IMR-90 (cell line): Measurements from ENCODE around the gene UPB1. TPM values are rescaled to one million over a fixed set of nuclear protein-coding genes. Genes with fewer than 3 reads are reported as not detected.
A peak's percentile ranks its signal among the peaks of the same experiment; 100 is the strongest.

Source experiments
- ATAC-seq: fragments of 200-7000 bp; cut with Tn5 transposase; 2 replicates; pipeline ENCODE4 v1.9.1; 2020; ENCODE audit warnings: low read depth, mild to moderate bottlenecking, moderate library complexity
- BruUV-seq: library from RNA; stranded (reverse); fragments of 400-500 nt; replicated peaks from 2 replicates; lab custom pipeline; 2021; lab: Mats Ljungman, UMichigan
- CTCF ChIA-PET: fragments of 300-600 bp; formaldehyde crosslinking; extraction: SDS; loops from one replicate; lab custom pipeline; 2021; ENCODE audit warnings: antibody characterized with exemption; lab: Yijun Ruan, JAX
- POLR2A ChIA-PET: fragments of 300-600 bp; sonication (Branson Sonifier 250); formaldehyde crosslinking; loops from one replicate; lab custom pipeline; 2022; ENCODE audit warnings: antibody characterized with exemption; ENCODE audit not compliant: unreplicated experiment; lab: Charles Lee
- DNase-seq: peaks from one replicate; pipeline ENCODE4 v3.0.0; 2013
- H2AFZ ChIP-seq: replicated peaks from 2 replicates; pipeline ENCODE3; 2013; ENCODE audit warnings: low read length, mild to moderate bottlenecking; ENCODE audit not compliant: poor library complexity
- H2AK5ac ChIP-seq: 2 replicates; pipeline ENCODE4 v1.6.1; 2013; ENCODE audit warnings: low read depth, low read length, inconsistent platforms
- H2AK9ac ChIP-seq: replicated peaks from 2 replicates; pipeline ENCODE3; 2013; ENCODE audit warnings: mild to moderate bottlenecking, low read depth, low read length, moderate library complexity; ENCODE audit not compliant: poor library complexity
- H2BK120ac ChIP-seq: 2 replicates; pipeline ENCODE4 v1.6.1; 2013; ENCODE audit warnings: low read depth, low read length, inconsistent platforms
- H2BK15ac ChIP-seq: 3 replicates; pipeline ENCODE4 v1.6.1; 2013; ENCODE audit warnings: low read depth, low read length, inconsistent platforms
- H2BK20ac ChIP-seq: 2 replicates; pipeline ENCODE4 v1.6.1; 2013; ENCODE audit warnings: low read depth, mild to moderate bottlenecking, inconsistent platforms, low read length, moderate library complexity
- H2BK5ac ChIP-seq: 2 replicates; pipeline ENCODE4 v1.6.1; 2013; ENCODE audit warnings: mild to moderate bottlenecking, low read depth, low read length, inconsistent platforms; ENCODE audit not compliant: poor library complexity, severe bottlenecking
- H3K14ac ChIP-seq: replicated peaks from 2 replicates; pipeline ENCODE4 v1.6.1; 2013; ENCODE audit warnings: low read depth, low read length, inconsistent platforms
- H3K18ac ChIP-seq: 2 replicates; pipeline ENCODE4 v1.6.1; 2013; ENCODE audit warnings: low read depth, low read length, control low read depth
- H3K23ac ChIP-seq: 2 replicates; pipeline ENCODE4 v1.6.1; 2013; ENCODE audit warnings: low read depth, low read length, inconsistent platforms
- H3K27ac ChIP-seq: 2 replicates; pipeline ENCODE4 v1.5.1; 2013; ENCODE audit warnings: mild to moderate bottlenecking, control low read depth, low read length; ENCODE audit not compliant: insufficient read depth
- H3K27me3 ChIP-seq: 2 replicates; pipeline ENCODE4 v1.6.1; 2013; ENCODE audit warnings: low read length; ENCODE audit not compliant: control insufficient read depth, insufficient read depth
- H3K36me3 ChIP-seq: 2 replicates; pipeline ENCODE4 v1.6.1; 2013; ENCODE audit warnings: low read length, mixed read lengths; ENCODE audit not compliant: control insufficient read depth, insufficient read depth
- H3K4ac ChIP-seq: 2 replicates; pipeline ENCODE4 v1.6.1; 2013; ENCODE audit warnings: low read depth, low read length, inconsistent platforms
- H3K4me1 ChIP-seq: 2 replicates; pipeline ENCODE4 v1.6.1; 2013; ENCODE audit warnings: low read length, mixed read lengths; ENCODE audit not compliant: control insufficient read depth, insufficient read depth
- H3K4me2 ChIP-seq: 2 replicates; pipeline ENCODE4 v1.6.1; 2013; ENCODE audit warnings: low read depth, mild to moderate bottlenecking, control low read depth, low read length, moderate library complexity
- H3K4me3 ChIP-seq: 2 replicates; pipeline ENCODE4 v1.5.1; 2013; ENCODE audit warnings: low read depth, mild to moderate bottlenecking, control low read depth, low read length, moderate library complexity; ENCODE audit not compliant: insufficient read depth
- H3K56ac ChIP-seq: 2 replicates; pipeline ENCODE4 v1.6.1; 2013; ENCODE audit warnings: low read length, inconsistent platforms; ENCODE audit not compliant: insufficient read depth; ENCODE audit errors: extremely low read depth
- H3K79me1 ChIP-seq, 2 experiments: 2 replicates each; pipeline ENCODE4 v1.6.1; 2013; ENCODE audit warnings: low read length in 2 of 2, inconsistent platforms in 1 of 2, low read depth in 1 of 2
- H3K9ac ChIP-seq: 2 replicates; pipeline ENCODE4 v1.6.1; 2013; ENCODE audit warnings: low read depth, low read length, control low read depth
- H3K9me1 ChIP-seq: 2 replicates; pipeline ENCODE4 v1.6.1; 2013; ENCODE audit warnings: low read length, inconsistent platforms; ENCODE audit not compliant: insufficient read depth
- H3K9me3 ChIP-seq: 2 replicates; pipeline ENCODE4 v1.6.1; 2013; ENCODE audit warnings: low read length; ENCODE audit not compliant: control insufficient read depth, insufficient read depth
- H4K20me1 ChIP-seq: 2 replicates; pipeline ENCODE4 v1.6.1; 2013; ENCODE audit warnings: low read length, inconsistent platforms; ENCODE audit not compliant: insufficient read depth
- H4K5ac ChIP-seq: 2 replicates; pipeline ENCODE4 v1.6.1; 2013; ENCODE audit warnings: mild to moderate bottlenecking, low read depth, low read length, control low read depth
- H4K8ac ChIP-seq, 2 experiments: 2 replicates each; pipeline ENCODE4 v1.6.1; 2013; ENCODE audit warnings: low read depth in 2 of 2, low read length in 2 of 2, control low read depth in 1 of 2, inconsistent platforms in 1 of 2
- H4K91ac ChIP-seq: 2 replicates; pipeline ENCODE4 v1.6.1; 2013; ENCODE audit warnings: low read depth, low read length, inconsistent platforms; ENCODE audit not compliant: insufficient read depth
- CHD1 ChIP-seq: IDR thresholded peaks from 2 replicates; pipeline ENCODE4 v1.6.1; 2012; ENCODE audit warnings: low read depth, low read length, improper control_type of control experiment
- CTCF ChIP-seq: conservative IDR thresholded peaks from 2 replicates; pipeline ENCODE4 v1.5.1; 2012; ENCODE audit warnings: mild to moderate bottlenecking, low read depth, low read length, improper control_type of control experiment
- NFE2L2 ChIP-seq: fragments of 150-350 bp; IDR thresholded peaks from 2 replicates; pipeline ENCODE4 v1.6.1; 2016; ENCODE audit warnings: low read depth, mild to moderate bottlenecking, low read length
- POLR2A ChIP-seq: IDR thresholded peaks from 2 replicates; pipeline ENCODE4 v1.6.1; 2012; ENCODE audit warnings: mild to moderate bottlenecking, low read depth, low read length
- RAD21 ChIP-seq: IDR thresholded peaks from 2 replicates; pipeline ENCODE4 v1.6.1; 2012; ENCODE audit warnings: low read length, improper control_type of control experiment
- RCOR1 ChIP-seq: IDR thresholded peaks from 2 replicates; pipeline ENCODE4 v1.6.1; 2012; ENCODE audit warnings: mild to moderate bottlenecking, low read length, improper control_type of control experiment; ENCODE audit not compliant: insufficient replicate concordance
- SMC3 ChIP-seq: fragments of 150-350 bp; IDR thresholded peaks from 2 replicates; pipeline ENCODE4 v1.6.1; 2016; ENCODE audit warnings: low read depth, mild to moderate bottlenecking, antibody characterized with exemption, low read length, moderate library complexity
- WGBS, 2 experiments: methylation state at CpG; one replicate each; pipeline versions ENCODE4 v1.1.5 to v1.1.7; 2013; ENCODE audit warnings: missing lambda C conversion rate in 2 of 2; ENCODE audit not compliant: insufficient read length in 1 of 2; ENCODE audit errors: extremely low coverage in 2 of 2; 5-methylcytosine and 5-hydroxymethylcytosine counted together
- dilution Hi-C: fragments of 300-500 bp; cut with HindIII; formaldehyde crosslinking; loops from one replicate; pipeline ENCODE4 v1.14.3; 2018; ENCODE audit warnings: low sequenced_read_pairs; ENCODE audit not compliant: unreplicated experiment
- in situ Hi-C: fragments of 300-500 bp; cut with MboI; formaldehyde crosslinking; loops from 3 replicates; pipeline ENCODE4 v1.14.3; 2019; ENCODE audit warnings: low sequenced_read_pairs, inconsistent platforms, mixed read lengths
- intact Hi-C: fragments of 100-400 bp; cut with micrococcal nuclease; formaldehyde crosslinking; loops from 2 replicates; pipeline ENCODE4 v1.10.0; 2022
- polyA plus RNA-seq, 3 experiments: library from polyadenylated mRNA; depleted of rRNA; stranded (reverse); fragments of >200 nt; gene quantifications; 2 replicates each; pipeline ENCODE4 v1.2.3, GENCODE V29; 2012; ENCODE audit warnings: low replicate concordance in 1 of 3
- total RNA-seq: library from RNA; depleted of rRNA; stranded (reverse); fragments of >200 nt; gene quantifications from 2 replicates; pipeline ENCODE4 v1.2.3, GENCODE V29; 2012

The UPB1 gene
- total and polyA plus RNA-seq, 2 of the 4 experiments (the other 2 are of a cell fraction): under 0.01 to 0.02 TPM

DNA sequence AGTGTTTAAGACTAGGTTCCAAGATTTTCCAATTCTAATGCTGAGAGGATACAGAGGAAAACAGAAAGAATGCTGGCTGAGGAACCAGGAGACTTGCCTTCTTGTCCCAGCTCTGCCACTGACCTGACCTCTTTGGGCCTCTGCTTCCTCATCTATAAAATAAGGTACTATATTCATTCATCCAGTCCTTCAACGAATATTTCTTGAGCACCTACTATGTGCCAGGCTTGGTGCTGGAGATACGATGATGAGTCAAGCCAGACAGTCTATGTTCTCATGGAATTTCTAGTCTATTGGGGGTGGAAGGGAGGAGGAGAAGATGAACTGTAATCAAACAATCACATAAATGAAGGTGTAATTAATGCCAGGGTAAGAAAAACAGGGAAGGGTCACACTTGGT, 27.8 kb upstream of the UPB1 start (continued):
- TF ChIP-seq CTCF: no peak

- Histone ChIP-seq H4K5ac (0 out of 2 replicates have a peak overlapping the region, but pooled peaks have one; percentile 26), H3K27me3 (no peaks in the 10 kb centered on the region), H2BK120ac (peak overlapping the region; percentile 79), H3K4me1 (peaks cover 23% of the 10 kb centered on the region), H2AK9ac (peak overlapping the region; percentile 57), H2AFZ (peak overlapping the region; percentile 79), H3K79me1 (no peaks in the 10 kb centered on the region), H3K9me1 (peaks cover 18% of the 10 kb centered on the region), H2BK15ac (peak overlapping the region; percentile 87; the same call in 1 of the 3 replicates), H4K20me1 (no peaks in the 10 kb centered on the region), H3K4ac (peak overlapping the region; percentile 90), H3K56ac (peak overlapping the region; percentile 27; the same call in 1 of the 2 replicates), H3K36me3 (no peaks in the 10 kb centered on the region), H3K27ac (peak overlapping the region; percentile 10; the same call in 1 of the 2 replicates), H3K9me3 (no peaks in the 10 kb centered on the region), H3K4me2 (no peak overlapping the region), H3K14ac (peak overlapping the region; percentile 69), H3K4me3 (no peak overlapping the region), H3K9ac (no peak overlapping the region), H4K8ac (peak overlapping the region; percentile 0 to 79; a peak in 3 of 4 replicates), H2AK5ac (peak overlapping the region; percentile 77; the same call in 1 of the 2 replicates), H3K18ac (peak overlapping the region; percentile 73), H2BK20ac (peak overlapping the region; percentile 35), H3K23ac (peak overlapping the region; percentile 60; the same call in 1 of the 2 replicates), H4K91ac (peak overlapping the region; percentile 67), H2BK5ac (peak overlapping the region; percentile 59)
- CTCF ChIA-PET: interaction anchor here (1.3 kb wide), 1 partner anchor 11 kb away, joined by 3 read pairs; no protein-coding TSS in a partner anchor
- in situ Hi-C loops: no loop called here
- BruUV-seq: no TSS peak
- no peak for TF ChIP-seq SMC3
- TF ChIP-seq CHD1: no peak
- TF ChIP-seq CTCF: no peak
- no peak for TF ChIP-seq RCOR1
- TF ChIP-seq RAD21: no peak
- no peak for TF ChIP-seq NFE2L2
- TF ChIP-seq POLR2A: no peak
- POLR2A ChIA-PET: no interaction called here
- dilution Hi-C loops: no loop called here
- ATAC-seq (peak; percentile 38), DNase-seq (peak; percentile 92)
- WGBS, 2 experiments: no CpG with 5 or more reads among the region's 4 CpGs
- intact Hi-C loops: no loop called here
These were observed 23.6 kb upstream of the UPB1 start for GRCh38 chr22:24471570-24471969.
